ENCODE results near the gene FCHSD1. TPM values are rescaled to one million over a fixed set of nuclear protein-coding genes. Genes with fewer than 3 reads are reported as not detected.

FCHSD1 gene
- total RNA-seq, 2 experiments from 2014 or later = 58.0 to 59.3 TPM

- ChIA-PET CTCF (interaction anchor here (0.6 to 17.2 kb wide), 17 partner anchors 8 to 1366 kb away, joined by 3 to 318 read pairs (median 5); partner anchors contain the start of genes DIAPH1 and FCHSD1), POLR2A (interaction anchor here (0.6 to 1.0 kb wide), 2 partner anchors 14 to 1115 kb away, joined by 3 to 4 read pairs; partner anchors contain the start of gene FCHSD1)
- Mint-ChIP-seq H3K36me3 (ENCODE audit: low read depth) (peaks cover 26% of the 10 kb centered on the region), H3K4me1 (peaks cover 57% of the 10 kb centered on the region), H3K4me3 (peak overlapping the region; percentile 92), H3K27ac (peak overlapping the region; percentile 90), H3K27me3 (no peaks in the 10 kb centered on the region), H3K9me3 (no peaks in the 10 kb centered on the region)
- peak; percentile 60 for DNase-seq
Measured at GRCh38 chr5:141637123-141637766, 14.0 kb downstream of the FCHSD1 start.

DNA sequence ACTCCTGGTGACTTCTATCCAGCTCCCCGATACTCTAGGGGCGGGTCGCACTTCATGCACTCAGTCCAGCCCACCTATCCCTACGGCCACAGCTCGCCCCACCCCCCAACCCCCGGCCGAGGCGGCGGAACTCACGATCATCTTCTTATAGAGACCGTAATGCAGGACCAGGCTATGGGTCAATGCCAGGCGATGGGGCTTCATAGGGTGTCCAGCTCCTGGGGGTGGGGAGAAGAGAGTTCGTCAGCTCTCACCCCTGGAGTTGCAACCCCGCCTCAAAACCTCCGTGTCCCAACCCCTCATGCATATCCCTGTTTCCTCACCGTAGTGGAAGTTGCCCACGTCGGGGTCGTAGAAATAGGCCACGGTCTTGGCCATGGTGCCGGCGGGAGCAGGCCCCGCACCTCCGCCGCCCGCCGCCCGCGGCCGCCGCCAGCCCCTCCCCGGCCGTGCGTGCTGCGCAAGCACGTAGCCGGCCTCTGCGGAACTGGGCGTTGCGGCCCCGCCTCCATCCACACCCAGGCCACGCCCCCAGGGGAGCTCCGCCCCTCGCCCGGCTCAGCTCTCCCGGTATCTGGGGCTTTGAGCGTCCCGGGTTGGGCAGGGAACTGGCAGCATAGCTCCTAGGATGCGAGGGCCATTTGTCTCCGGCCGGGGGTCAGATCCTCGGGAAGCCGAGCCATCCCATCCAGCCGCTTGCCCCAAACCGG lies 14.7 kb downstream of the FCHSD1 start, which contains the start of the genes HDAC3 and RELL2:
HDAC3 (minus strand) TSS at position 437 of the 710 bp plus-strand sequence; CDS start at position 378, 59 bp downstream.
RELL2 (plus strand) TSS at position 585 of the 710 bp plus-strand sequence. CDS start 1,229 bp downstream, outside the sequence.
- DNase-seq = peak; percentile 92
- CTCF ChIA-PET = interaction anchor here (0.6 to 17.2 kb wide), 13 partner anchors 9 to 1027 kb away, joined by 3 to 318 read pairs (median 6); partner anchors contain the start of genes DIAPH1 and FCHSD1
- H3K27ac Mint-ChIP-seq = peak within 1 kb of the TSS; percentile 90
- H3K4me1 Mint-ChIP-seq = peaks cover 51% of the 10 kb centered on the region
- peaks cover 22% of the 10 kb centered on the region for H3K36me3 Mint-ChIP-seq (ENCODE audit: low read depth)
- no peaks in the 10 kb centered on the region for H3K27me3 Mint-ChIP-seq
- H3K4me3 Mint-ChIP-seq = peak within 1 kb of the TSS; percentile 92
- H3K9me3 Mint-ChIP-seq = no peaks in the 10 kb centered on the region
- POLR2A ChIA-PET = interaction anchor here (1.0 to 1.4 kb wide), 2 partner anchors 14 to 18 kb away, joined by 4 read pairs; partner anchors contain the start of genes DIAPH1 and FCHSD1

- peaks cover 19% of the 10 kb centered on the region for H3K36me3 Mint-ChIP-seq (ENCODE audit: low read depth)
Measured at GRCh38 chr5:141636106-141636412, 15.2 kb downstream of the FCHSD1 start.

GRCh38 chr5:141635646-141636045 lies 15.6 kb downstream of the FCHSD1 start:
- H3K36me3 Mint-ChIP-seq (ENCODE audit: low read depth) = peaks cover 16% of the 10 kb centered on the region
- peak overlapping the region; percentile 89 for H3K27ac Mint-ChIP-seq
- DNase-seq = no peak
- no peaks in the 10 kb centered on the region for H3K9me3 Mint-ChIP-seq
- peaks cover 43% of the 10 kb centered on the region for H3K4me1 Mint-ChIP-seq
- H3K4me3 Mint-ChIP-seq = peak overlapping the region; percentile 92
- H3K27me3 Mint-ChIP-seq = no peaks in the 10 kb centered on the region
- ChIA-PET POLR2A (interaction anchor here (1.4 kb wide), 1 partner anchor 17 kb away, joined by 4 read pairs; the partner anchor contains the start of gene DIAPH1), CTCF (interaction anchor here (0.6 to 17.2 kb wide), 5 partner anchors 16 to 1026 kb away, joined by 3 to 318 read pairs (median 24); partner anchors contain the start of gene DIAPH1)

More at GRCh38 chr5:141636106-141636412, 15.2 kb downstream of the FCHSD1 start:
- Mint-ChIP-seq H3K4me3 (peak overlapping the region; percentile 92), H3K9me3 (no peaks in the 10 kb centered on the region), H3K27me3 (no peaks in the 10 kb centered on the region), H3K27ac (peak overlapping the region; percentile 89), H3K4me1 (peaks cover 47% of the 10 kb centered on the region)
- CTCF ChIA-PET = interaction anchor here (0.6 to 17.2 kb wide), 8 partner anchors 9 to 1026 kb away, joined by 3 to 318 read pairs (median 8); partner anchors contain the start of gene DIAPH1
- POLR2A ChIA-PET = interaction anchor here (1.4 kb wide), 1 partner anchor 17 kb away, joined by 4 read pairs; the partner anchor contains the start of gene DIAPH1
- DNase-seq = no peak

DNA sequence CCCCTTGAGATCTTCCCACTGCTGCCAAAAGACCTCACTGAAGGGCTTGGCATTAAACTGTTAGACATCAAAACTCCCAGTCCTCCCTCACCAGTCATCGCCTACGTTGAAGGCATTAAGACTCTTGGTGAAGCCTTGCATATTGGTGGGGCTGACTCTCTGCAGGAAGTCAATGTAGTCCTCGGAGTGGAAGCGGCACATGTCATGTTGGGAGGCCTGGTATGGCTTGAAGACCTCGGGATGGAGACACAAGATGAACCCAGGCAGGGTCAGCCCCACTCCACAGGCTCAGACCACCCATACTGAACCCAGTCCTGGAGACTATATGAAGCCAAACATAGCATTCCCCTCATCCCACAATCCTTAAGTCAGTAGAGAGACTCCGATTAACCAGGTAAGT lies 16.5 kb downstream of the FCHSD1 start:
- H3K27me3 Mint-ChIP-seq = no peaks in the 10 kb centered on the region
- H3K4me1 Mint-ChIP-seq = peaks cover 45% of the 10 kb centered on the region
- peak overlapping the region; percentile 92 for H3K4me3 Mint-ChIP-seq
- DNase-seq = no peak
- H3K36me3 Mint-ChIP-seq (ENCODE audit: low read depth) = peaks cover 21% of the 10 kb centered on the region
- no peak overlapping the region for H3K27ac Mint-ChIP-seq
- H3K9me3 Mint-ChIP-seq = no peaks in the 10 kb centered on the region
- POLR2A ChIA-PET = interaction anchor here (0.6 to 1.4 kb wide), 2 partner anchors 11 to 16 kb away, joined by 3 to 4 read pairs; partner anchors contain the start of gene DIAPH1
- CTCF ChIA-PET = interaction anchor here (0.9 to 17.2 kb wide), 3 partner anchors 15 to 71 kb away, joined by 3 to 318 read pairs (median 24); partner anchors contain the start of gene DIAPH1

DNA sequence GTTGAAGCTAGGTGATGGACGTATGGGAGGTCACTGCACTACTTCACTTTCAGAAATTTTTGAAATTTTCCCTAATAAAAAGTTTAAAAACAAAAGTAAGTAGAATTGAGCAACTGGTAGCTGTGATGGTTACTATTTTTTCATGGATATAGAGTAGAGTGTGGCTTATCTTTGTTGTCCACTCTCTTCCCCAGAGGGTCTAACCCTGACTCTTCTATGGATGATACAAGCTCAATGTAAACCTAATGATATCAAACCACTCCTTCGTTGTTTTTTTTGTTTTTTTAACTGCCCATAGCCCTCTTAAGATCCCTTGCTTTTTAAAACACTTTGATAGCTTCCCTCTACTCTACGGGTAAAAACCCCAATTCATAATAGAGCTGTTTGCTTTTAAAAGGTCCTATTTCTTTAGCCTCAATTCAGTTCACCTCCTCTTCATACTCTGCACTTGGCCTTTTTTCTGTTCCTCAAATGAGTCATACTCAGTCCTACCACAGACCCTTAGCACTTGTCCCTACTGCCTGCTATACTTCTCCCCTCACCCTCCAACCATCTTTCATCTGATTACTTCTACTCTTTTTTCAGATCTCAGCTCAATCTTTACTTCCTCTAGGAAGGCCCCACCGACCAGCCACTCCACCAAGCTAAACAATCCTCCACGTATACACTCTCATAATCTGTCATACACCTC lies 17.2 kb downstream of the FCHSD1 start:
- no peaks in the 10 kb centered on the region for H3K9me3 Mint-ChIP-seq
- H3K4me3 Mint-ChIP-seq = no peak overlapping the region
- peak overlapping the region; percentile 3 for H3K27ac Mint-ChIP-seq
- H3K4me1 Mint-ChIP-seq = peaks cover 42% of the 10 kb centered on the region
- ChIA-PET CTCF (interaction anchor here (1.0 to 17.2 kb wide), 2 partner anchors 15 to 42 kb away, joined by 3 to 318 read pairs; partner anchors contain the start of gene DIAPH1), POLR2A (no interaction called here)
- no peaks in the 10 kb centered on the region for H3K27me3 Mint-ChIP-seq
- peaks cover 28% of the 10 kb centered on the region for H3K36me3 Mint-ChIP-seq (ENCODE audit: low read depth)
- no peak for DNase-seq

- ChIA-PET POLR2A (no interaction called here), CTCF (interaction anchor here (4.7 to 17.2 kb wide), 2 partner anchors 13 to 41 kb away, joined by 40 to 318 read pairs; partner anchors contain the start of gene DIAPH1)
- DNase-seq = no peak
- H3K36me3 Mint-ChIP-seq (ENCODE audit: low read depth) = peaks cover 31% of the 10 kb centered on the region
- no peak overlapping the region for H3K27ac Mint-ChIP-seq
- no peak overlapping the region for H3K4me3 Mint-ChIP-seq
- H3K27me3 Mint-ChIP-seq = no peaks in the 10 kb centered on the region
- H3K4me1 Mint-ChIP-seq = peaks cover 32% of the 10 kb centered on the region
- H3K9me3 Mint-ChIP-seq = no peaks in the 10 kb centered on the region
Measured at GRCh38 chr5:141632650-141633049, 18.6 kb downstream of the FCHSD1 start.

GRCh38 chr5:141630570-141631140 lies 20.6 kb downstream of the FCHSD1 start:
- CTCF ChIA-PET = interaction anchor here (0.7 to 17.2 kb wide), 6 partner anchors 11 to 67 kb away, joined by 3 to 318 read pairs (median 5); partner anchors contain the start of gene DIAPH1
- H3K27ac Mint-ChIP-seq = no peak overlapping the region
- POLR2A ChIA-PET = interaction anchor here (0.6 kb wide), 1 partner anchor 46 kb away, joined by 4 read pairs; no protein-coding TSS in a partner anchor
- H3K9me3 Mint-ChIP-seq = no peaks in the 10 kb centered on the region
- H3K27me3 Mint-ChIP-seq = no peaks in the 10 kb centered on the region
- no peak overlapping the region for H3K4me3 Mint-ChIP-seq
- peaks cover 25% of the 10 kb centered on the region for H3K4me1 Mint-ChIP-seq
- H3K36me3 Mint-ChIP-seq (ENCODE audit: low read depth) = peaks cover 42% of the 10 kb centered on the region
- DNase-seq = no peak

GRCh38 chr5:141628175-141628788 lies 22.9 kb downstream of the FCHSD1 start:
- H3K36me3 Mint-ChIP-seq (ENCODE audit: low read depth) = peaks cover 48% of the 10 kb centered on the region
- POLR2A ChIA-PET = no interaction called here

GRCh38 chr5:141623611-141624010 lies 27.6 kb downstream of the FCHSD1 start:
- H3K9me3 Mint-ChIP-seq = no peaks in the 10 kb centered on the region
- no peak for DNase-seq
- no peaks in the 10 kb centered on the region for H3K27me3 Mint-ChIP-seq
- peaks cover 44% of the 10 kb centered on the region for H3K36me3 Mint-ChIP-seq (ENCODE audit: low read depth)
- peaks cover 36% of the 10 kb centered on the region for H3K4me1 Mint-ChIP-seq
- H3K4me3 Mint-ChIP-seq = no peak overlapping the region
- POLR2A ChIA-PET = interaction anchor here (0.6 to 0.7 kb wide), 2 partner anchors 11 to 60 kb away, joined by 3 read pairs; no protein-coding TSS in a partner anchor
- CTCF ChIA-PET = interaction anchor here (0.5 to 14.1 kb wide), 4 partner anchors 13 to 1013 kb away, joined by 3 to 318 read pairs (median 93); partner anchors contain the start of genes HDAC3 and RELL2
- H3K27ac Mint-ChIP-seq = peak overlapping the region; percentile 86

More at GRCh38 chr5:141628175-141628788, 22.9 kb downstream of the FCHSD1 start:
- DNase-seq = no peak
- Mint-ChIP-seq H3K4me1 (peaks cover 16% of the 10 kb centered on the region), H3K27me3 (no peaks in the 10 kb centered on the region), H3K9me3 (no peaks in the 10 kb centered on the region), H3K27ac (no peak overlapping the region), H3K4me3 (no peak overlapping the region)
- CTCF ChIA-PET = interaction anchor here (1.7 to 17.2 kb wide), 4 partner anchors 9 to 36 kb away, joined by 5 to 318 read pairs (median 23); partner anchors contain the start of genes DIAPH1, HDAC3 and RELL2

GRCh38 chr5:141623186-141623585 lies 28.0 kb downstream of the FCHSD1 start:
- Mint-ChIP-seq H3K4me1 (peaks cover 36% of the 10 kb centered on the region), H3K9me3 (no peaks in the 10 kb centered on the region), H3K36me3 (ENCODE audit: low read depth) (peaks cover 43% of the 10 kb centered on the region), H3K27ac (peak overlapping the region; percentile 86), H3K27me3 (no peaks in the 10 kb centered on the region), H3K4me3 (no peak overlapping the region)
- ChIA-PET CTCF (interaction anchor here (0.5 to 14.1 kb wide), 5 partner anchors 14 to 1013 kb away, joined by 3 to 318 read pairs (median 3); partner anchors contain the start of genes HDAC3 and RELL2), POLR2A (interaction anchor here (0.7 kb wide), 1 partner anchor 59 kb away, joined by 3 read pairs; no protein-coding TSS in a partner anchor)
- peak; percentile 47 for DNase-seq
